ENCODE results near the gene S100A9. TPM values are rescaled to one million over a fixed set of nuclear protein-coding genes. Genes with fewer than 3 reads are reported as not detected.

Gene S100A9
- total RNA-seq, 1 donor from 2014 or later, result not detected

GRCh38 chr1:153392822-153393221 lies 35.2 kb downstream of the S100A9 start:
- no peak for TF ChIP-seq CTCF (IDR thresholded peaks at IDR 0.05)
- no peaks in the 10 kb centered on the region for H3K36me3 Mint-ChIP-seq (ENCODE audit: low read depth)
- DNase-seq (ENCODE audit: low spot score), result no peak
- H3K27ac Mint-ChIP-seq (ENCODE audit: unreplicated experiment), result no peak overlapping the region
- H3K9me3 Mint-ChIP-seq (ENCODE audit: low read depth), result no peaks in the 10 kb centered on the region
- H3K4me1 Mint-ChIP-seq (ENCODE audit: low read depth), result no peaks in the 10 kb centered on the region
- H3K4me3 Mint-ChIP-seq (ENCODE audit: unreplicated experiment), result no peak overlapping the region
- H3K27me3 Mint-ChIP-seq (ENCODE audit: low read depth), result peaks cover 22% of the 10 kb centered on the region

GRCh38 chr1:153393926-153394325 lies 36.3 kb downstream of the S100A9 start:
- no peaks in the 10 kb centered on the region for H3K36me3 Mint-ChIP-seq (ENCODE audit: low read depth)
- H3K4me3 Mint-ChIP-seq (ENCODE audit: unreplicated experiment), result no peak overlapping the region
- H3K27me3 Mint-ChIP-seq (ENCODE audit: low read depth), result peaks cover 22% of the 10 kb centered on the region
- no peak overlapping the region for H3K27ac Mint-ChIP-seq (ENCODE audit: unreplicated experiment)
- no peaks in the 10 kb centered on the region for H3K4me1 Mint-ChIP-seq (ENCODE audit: low read depth)
- TF ChIP-seq CTCF (IDR thresholded peaks at IDR 0.05), result no peak
- no peaks in the 10 kb centered on the region for H3K9me3 Mint-ChIP-seq (ENCODE audit: low read depth)
- DNase-seq (ENCODE audit: low spot score), result no peak

GRCh38 chr1:153394391-153394790 lies 36.7 kb downstream of the S100A9 start:
- no peak for DNase-seq (ENCODE audit: low spot score)
- H3K4me1 Mint-ChIP-seq (ENCODE audit: low read depth), result no peaks in the 10 kb centered on the region
- H3K4me3 Mint-ChIP-seq (ENCODE audit: unreplicated experiment), result no peak overlapping the region

GRCh38 chr1:153395136-153395685 lies 37.6 kb downstream of the S100A9 start:
- no peak for TF ChIP-seq CTCF (IDR thresholded peaks at IDR 0.05)
- Mint-ChIP-seq H3K9me3 (ENCODE audit: low read depth) (no peaks in the 10 kb centered on the region), H3K27me3 (ENCODE audit: low read depth) (peaks cover 20% of the 10 kb centered on the region), H3K4me3 (ENCODE audit: unreplicated experiment) (no peak overlapping the region), H3K36me3 (ENCODE audit: low read depth) (no peaks in the 10 kb centered on the region), H3K27ac (ENCODE audit: unreplicated experiment) (no peak overlapping the region), H3K4me1 (ENCODE audit: low read depth) (no peaks in the 10 kb centered on the region)
- DNase-seq (ENCODE audit: low spot score), result no peak

More at GRCh38 chr1:153394391-153394790, 36.7 kb downstream of the S100A9 start:
- H3K27ac Mint-ChIP-seq (ENCODE audit: unreplicated experiment), result no peak overlapping the region
- no peaks in the 10 kb centered on the region for H3K36me3 Mint-ChIP-seq (ENCODE audit: low read depth)
- H3K27me3 Mint-ChIP-seq (ENCODE audit: low read depth), result peaks cover 20% of the 10 kb centered on the region
- TF ChIP-seq CTCF (IDR thresholded peaks at IDR 0.05), result no peak
- no peaks in the 10 kb centered on the region for H3K9me3 Mint-ChIP-seq (ENCODE audit: low read depth)

- peaks cover 20% of the 10 kb centered on the region for H3K27me3 Mint-ChIP-seq (ENCODE audit: low read depth)
- no peak overlapping the region for H3K27ac Mint-ChIP-seq (ENCODE audit: unreplicated experiment)
- H3K36me3 Mint-ChIP-seq (ENCODE audit: low read depth), result no peaks in the 10 kb centered on the region
- no peak for TF ChIP-seq CTCF (IDR thresholded peaks at IDR 0.05)
- no peaks in the 10 kb centered on the region for H3K9me3 Mint-ChIP-seq (ENCODE audit: low read depth)
- H3K4me3 Mint-ChIP-seq (ENCODE audit: unreplicated experiment), result no peak overlapping the region
- no peak for DNase-seq (ENCODE audit: low spot score)
- no peaks in the 10 kb centered on the region for H3K4me1 Mint-ChIP-seq (ENCODE audit: low read depth)
Measured at GRCh38 chr1:153395776-153396175, 38.1 kb downstream of the S100A9 start.

Data from chondrocyte (in vitro differentiated cells).